Measurements from ENCODE around the gene SLC49A4. TPM values are rescaled to one million over a fixed set of nuclear protein-coding genes. Genes with fewer than 3 reads are reported as not detected.

The SLC49A4 gene
- total and polyA plus RNA-seq, 2 donors (not counting 1 experiment from before 2014, with no cell fraction given), result 2.5 to 20.0 TPM

DNA sequence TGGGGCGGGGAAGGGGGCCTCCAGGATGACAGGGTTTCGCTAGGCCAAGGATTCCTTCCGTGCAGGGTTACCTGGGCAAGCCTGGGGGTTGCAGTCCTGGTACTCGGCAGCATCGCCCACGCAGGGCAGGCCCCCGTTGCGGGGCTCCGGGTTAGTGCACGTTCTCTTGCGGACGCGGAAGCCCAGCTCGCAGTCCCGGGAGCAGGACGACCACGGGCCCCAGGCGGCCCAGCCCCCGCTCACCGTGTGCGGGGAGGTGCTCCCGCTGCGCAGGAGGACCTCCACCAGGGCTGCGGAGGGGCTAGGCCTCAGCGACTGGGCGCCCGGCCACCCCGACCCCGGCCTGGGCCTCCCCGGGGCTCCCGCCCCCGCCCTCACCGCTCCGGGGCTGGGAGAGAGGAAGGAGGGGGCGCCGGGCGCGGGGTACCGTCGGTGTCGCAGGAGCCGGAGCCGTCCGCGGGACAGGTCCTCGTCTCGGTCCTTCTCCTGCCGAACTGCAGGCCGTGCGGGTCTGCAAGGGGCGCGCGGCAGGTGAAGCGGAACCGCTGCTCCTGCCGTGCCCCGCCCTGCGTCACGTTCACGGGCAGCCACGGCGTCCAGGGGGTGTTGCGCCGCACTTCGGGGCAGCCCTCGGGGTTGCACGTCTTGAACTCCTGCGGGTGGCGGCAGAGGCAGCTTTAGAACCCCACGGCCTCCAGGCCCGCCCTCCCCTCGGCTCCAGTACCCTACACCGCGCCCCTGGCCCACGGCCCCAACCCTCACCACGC is 118.1 kb downstream of the SLC49A4 start:
- Histone ChIP-seq H4K20me1 (ENCODE audit: control insufficient read depth, insufficient read depth, low read length, poor library complexity, severe bottlenecking) (no peaks in the 10 kb centered on the region), H3K79me2 (ENCODE audit: control insufficient read depth, insufficient read depth, low read length) (no peaks in the 10 kb centered on the region), H3K27ac (ENCODE audit: low read length in 2 of 2) (no peak overlapping the region), H3K4me1 (ENCODE audit: control insufficient read depth in 2 of 2, insufficient read depth in 2 of 2, low read length in 2 of 2) (peaks cover 18 to 20% of the 10 kb centered on the region in 2 donors), H3K9me3 (ENCODE audit: control extremely low read depth in 1 of 3, control insufficient read depth in 2 of 3, insufficient read depth in 1 of 3, low read length in 2 of 3) (no peaks in the 10 kb centered on the region), H2AFZ (ENCODE audit: insufficient read depth, low read depth, low read length, poor library complexity, severe bottlenecking) (peak overlapping the region; percentile 74), H3K4me2 (replicated peaks; ENCODE audit: low read depth, low read length, poor library complexity, severe bottlenecking) (peak overlapping the region; percentile 67), H3K27me3 (replicated peaks in 1 of 4; ENCODE audit: control extremely low read depth in 1 of 4, control insufficient read depth in 3 of 4, insufficient read depth in 4 of 4, low read length in 3 of 4) (peaks cover 0 to 23% (median 3%) of the 10 kb centered on the region in 4 experiments), H3K36me3 (replicated peaks in 1 of 2; ENCODE audit: control extremely low read depth in 1 of 2, control insufficient read depth in 1 of 2, extremely low read depth in 1 of 2, insufficient read depth in 2 of 2, low read length in 1 of 2) (no peaks in the 10 kb centered on the region), H3K4me3 (ENCODE audit: control extremely low read depth in 1 of 5, extremely low read depth in 1 of 5, insufficient read depth in 1 of 5, low read depth in 2 of 5, low read length in 4 of 5) (peak overlapping the region in 3 of 5 experiments; percentile 7 to 41 (median 33)), H3K9ac (ENCODE audit: low read length) (peak overlapping the region; percentile 23)
- Mint-ChIP-seq H3K27me3 (peaks cover 19% of the 10 kb centered on the region), H3K4me1 (peaks cover 21% of the 10 kb centered on the region), H3K27ac (no peak overlapping the region), H3K9me3 (ENCODE audit: insufficient read depth) (no peaks in the 10 kb centered on the region), H3K4me3 (peak overlapping the region; percentile 29)
- no peak for TF ChIP-seq EZH2 (IDR thresholded peaks at IDR 0.05; ENCODE audit: borderline replicate concordance, insufficient read depth, low read depth, low read length, poor library complexity, severe bottlenecking)
- TF ChIP-seq, protein P1, sequence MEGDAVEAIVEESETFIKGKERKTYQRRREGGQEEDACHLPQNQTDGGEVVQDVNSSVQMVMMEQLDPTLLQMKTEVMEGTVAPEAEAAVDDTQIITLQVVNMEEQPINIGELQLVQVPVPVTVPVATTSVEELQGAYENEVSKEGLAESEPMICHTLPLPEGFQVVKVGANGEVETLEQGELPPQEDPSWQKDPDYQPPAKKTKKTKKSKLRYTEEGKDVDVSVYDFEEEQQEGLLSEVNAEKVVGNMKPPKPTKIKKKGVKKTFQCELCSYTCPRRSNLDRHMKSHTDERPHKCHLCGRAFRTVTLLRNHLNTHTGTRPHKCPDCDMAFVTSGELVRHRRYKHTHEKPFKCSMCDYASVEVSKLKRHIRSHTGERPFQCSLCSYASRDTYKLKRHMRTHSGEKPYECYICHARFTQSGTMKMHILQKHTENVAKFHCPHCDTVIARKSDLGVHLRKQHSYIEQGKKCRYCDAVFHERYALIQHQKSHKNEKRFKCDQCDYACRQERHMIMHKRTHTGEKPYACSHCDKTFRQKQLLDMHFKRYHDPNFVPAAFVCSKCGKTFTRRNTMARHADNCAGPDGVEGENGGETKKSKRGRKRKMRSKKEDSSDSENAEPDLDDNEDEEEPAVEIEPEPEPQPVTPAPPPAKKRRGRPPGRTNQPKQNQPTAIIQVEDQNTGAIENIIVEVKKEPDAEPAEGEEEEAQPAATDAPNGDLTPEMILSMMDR (IDR thresholded peaks at IDR 0.05), result no peak
- DNase-seq (no peak), ATAC-seq (ENCODE audit: low read depth) (no peak)
- ChIA-PET POLR2A (no interaction called here), CTCF (no interaction called here)
- intact Hi-C loops (cut with micrococcal nuclease), result no loop called here
- 38% methylated on average over 75 of the region's 76 CpGs for WGBS (ENCODE audit: insufficient coverage)

DNA sequence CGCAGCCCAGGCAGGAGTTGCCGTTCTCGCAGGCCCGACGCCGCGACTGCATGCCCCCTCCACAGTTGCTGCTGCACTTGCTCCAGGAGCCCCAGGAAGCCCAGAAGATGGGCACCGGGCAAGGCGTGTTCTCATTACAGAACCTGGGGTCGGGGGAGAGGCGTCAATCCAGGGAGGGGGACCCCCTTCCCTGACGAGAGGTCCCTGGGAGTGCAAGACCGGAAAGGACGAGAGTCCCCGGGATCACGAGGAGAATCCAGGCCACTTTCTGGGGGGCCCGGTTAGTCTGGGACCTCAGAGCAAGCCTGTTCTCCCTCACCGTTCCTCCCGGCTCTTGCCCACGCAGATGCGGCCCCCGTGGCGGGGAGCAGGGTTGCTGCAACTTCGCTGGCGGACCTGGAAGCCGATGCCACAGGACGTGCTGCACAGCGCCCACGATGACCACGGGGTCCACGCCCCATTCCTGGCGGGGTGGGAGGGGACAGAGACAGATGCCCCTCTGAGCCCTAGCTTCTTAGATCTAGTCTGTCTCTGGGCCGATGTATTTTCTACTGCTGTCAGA is 118.8 kb downstream of the SLC49A4 start:
- peak overlapping the region; percentile 74 for H2AFZ ChIP-seq (ENCODE audit: insufficient read depth, low read depth, low read length, poor library complexity, severe bottlenecking)
- H3K27ac ChIP-seq (ENCODE audit: low read length in 2 of 2), result no peak overlapping the region
- H3K4me1 ChIP-seq (ENCODE audit: control insufficient read depth in 2 of 2, insufficient read depth in 2 of 2, low read length in 2 of 2), result peaks cover 18 to 20% of the 10 kb centered on the region in 2 donors
- H3K27me3 ChIP-seq (replicated peaks in 1 of 4; ENCODE audit: control extremely low read depth in 1 of 4, control insufficient read depth in 3 of 4, insufficient read depth in 4 of 4, low read length in 3 of 4), result peaks cover 0 to 23% (median 3%) of the 10 kb centered on the region in 4 experiments
- intact Hi-C loops (cut with micrococcal nuclease), result no loop called here
- H3K9me3 Mint-ChIP-seq (ENCODE audit: insufficient read depth), result no peaks in the 10 kb centered on the region
- H3K9ac ChIP-seq (ENCODE audit: low read length), result peak overlapping the region; percentile 23
- H3K4me3 Mint-ChIP-seq, result peak overlapping the region; percentile 29
- H3K79me2 ChIP-seq (ENCODE audit: control insufficient read depth, insufficient read depth, low read length), result no peaks in the 10 kb centered on the region
- H3K4me3 ChIP-seq (ENCODE audit: control extremely low read depth in 1 of 5, extremely low read depth in 1 of 5, insufficient read depth in 1 of 5, low read depth in 2 of 5, low read length in 4 of 5), result no peak overlapping the region
- peaks cover 21% of the 10 kb centered on the region for H3K4me1 Mint-ChIP-seq
- TF ChIP-seq, protein P1 (IDR thresholded peaks at IDR 0.05), result no peak
- TF ChIP-seq EZH2 (IDR thresholded peaks at IDR 0.05; ENCODE audit: borderline replicate concordance, insufficient read depth, low read depth, low read length, poor library complexity, severe bottlenecking), result no peak
- H3K36me3 ChIP-seq (replicated peaks in 1 of 2; ENCODE audit: control extremely low read depth in 1 of 2, control insufficient read depth in 1 of 2, extremely low read depth in 1 of 2, insufficient read depth in 2 of 2, low read length in 1 of 2), result no peaks in the 10 kb centered on the region
- ChIA-PET CTCF (no interaction called here), POLR2A (no interaction called here)
- H3K4me2 ChIP-seq (replicated peaks; ENCODE audit: low read depth, low read length, poor library complexity, severe bottlenecking), result peak overlapping the region; percentile 67
- no peak for DNase-seq
- no peak for ATAC-seq (ENCODE audit: low read depth)
- no peaks in the 10 kb centered on the region for H3K9me3 ChIP-seq (ENCODE audit: control extremely low read depth in 1 of 3, control insufficient read depth in 2 of 3, insufficient read depth in 1 of 3, low read length in 2 of 3)
- H4K20me1 ChIP-seq (ENCODE audit: control insufficient read depth, insufficient read depth, low read length, poor library complexity, severe bottlenecking), result no peaks in the 10 kb centered on the region
- no peak overlapping the region for H3K27ac Mint-ChIP-seq
- 84% methylated on average over 33 of the region's 33 CpGs for WGBS (ENCODE audit: insufficient coverage)
- peaks cover 18% of the 10 kb centered on the region for H3K27me3 Mint-ChIP-seq

All from B cell (primary cell).